NCI-H2029 (cell line): ENCODE results near the gene DDX51.
"Not testable (repeated sequence)": the region's sequence is repeated elsewhere in the genome, so short reads cannot be mapped to it uniquely, and the experiment has no call there.

Source experiments
- DNase-seq: peaks from one replicate; lab custom pipeline; 2025; lab: John Stamatoyannopoulos, UW

The DDX51 gene

GRCh38 chr12:132154941-132155770, 11.0 kb upstream of the DDX51 start:
- no peak for DNase-seq

GRCh38 chr12:132154341-132154761, 10.2 kb upstream of the DDX51 start:
- no peak for DNase-seq

- peak; percentile 81 for DNase-seq
These were observed 9.6 kb upstream of the DDX51 start for GRCh38 chr12:132153501-132154340.

GRCh38 chr12:132152953-132153352, 8.8 kb upstream of the DDX51 start:
- no peak for DNase-seq

- no peak for DNase-seq
These were observed 8.3 kb upstream of the DDX51 start for GRCh38 chr12:132152411-132152821.

- DNase-seq, result no peak
These were observed 7.8 kb upstream of the DDX51 start for GRCh38 chr12:132151766-132152410.

GRCh38 chr12:132151145-132151765, 7.1 kb upstream of the DDX51 start:
- DNase-seq, result no peak

- DNase-seq, result no peak
These were observed 6.6 kb upstream of the DDX51 start for GRCh38 chr12:132150780-132151144.

GRCh38 chr12:132149526-132149925, 5.4 kb upstream of the DDX51 start:
- not testable (repeated sequence) for DNase-seq

GRCh38 chr12:132148368-132149045, 4.4 kb upstream of the DDX51 start:
- no peak for DNase-seq

GRCh38 chr12:132147423-132148367, 3.6 kb upstream of the DDX51 start:
- no peak for DNase-seq

- no peak for DNase-seq
These were observed 2.8 kb upstream of the DDX51 start for GRCh38 chr12:132146772-132147422.

- no peak for DNase-seq
These were observed 2.0 kb upstream of the DDX51 start for GRCh38 chr12:132146098-132146497.

- DNase-seq, result no peak
These were observed 1.2 kb upstream of the DDX51 start for GRCh38 chr12:132145334-132145733.

- DNase-seq, result no peak
These were observed 670 bp upstream of the DDX51 start for GRCh38 chr12:132144810-132145168.

GRCh38 chr12:132143336-132144071, 615 bp downstream of the DDX51 start:
- no peak for DNase-seq

- no peak for DNase-seq
These were observed 1.3 kb downstream of the DDX51 start for GRCh38 chr12:132142679-132143335.

- DNase-seq, result no peak
These were observed 2.0 kb downstream of the DDX51 start for GRCh38 chr12:132141976-132142678.
